Sigmoid colon (tissue), 3 donors: ENCODE results near the gene CRYBA1.

Experiments used
- POLR2A ChIP-seq, 2 donors: fragments of 450-650 bp; IDR thresholded peaks; one replicate each; pipeline ENCODE4 v1.6.1; 2016; ENCODE audit warnings: antibody characterized with exemption in 2 of 2, mild to moderate bottlenecking in 2 of 2, moderate library complexity in 2 of 2
- TF ChIP-seq, protein P1 (sequence below), 4 experiments: fragments of 450-650 bp in 3 of 4; fragments of 200-600 bp in 1 of 4; IDR thresholded peaks; one replicate each; pipeline ENCODE4 v1.5.1; 2016 to 2019; ENCODE audit warnings: antibody characterized with exemption in 4 of 4, mild to moderate bottlenecking in 3 of 4, moderate library complexity in 2 of 4

DNA sequence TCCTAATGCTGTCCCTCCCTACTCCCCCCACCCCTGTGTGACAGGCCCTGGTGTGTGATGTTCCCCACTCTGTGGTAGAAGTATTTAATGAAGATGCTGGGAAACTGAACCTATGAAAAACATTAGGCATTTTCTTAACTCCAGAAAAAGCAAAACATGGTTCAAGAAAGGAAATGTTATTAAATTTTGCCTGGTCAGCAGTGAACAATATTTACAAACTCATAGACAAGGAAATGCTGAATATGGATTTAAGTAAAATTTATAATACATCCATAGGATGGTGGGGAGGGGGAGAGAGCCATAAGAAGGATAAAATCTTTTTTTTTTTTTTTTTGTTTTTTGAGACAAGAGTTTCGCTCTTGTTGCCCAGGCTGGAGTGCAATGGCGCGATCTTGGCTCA is 10.8 kb upstream of the CRYBA1 start:
- no peak for TF ChIP-seq POLR2A (IDR thresholded peaks at IDR 0.05)
- TF ChIP-seq, protein P1, sequence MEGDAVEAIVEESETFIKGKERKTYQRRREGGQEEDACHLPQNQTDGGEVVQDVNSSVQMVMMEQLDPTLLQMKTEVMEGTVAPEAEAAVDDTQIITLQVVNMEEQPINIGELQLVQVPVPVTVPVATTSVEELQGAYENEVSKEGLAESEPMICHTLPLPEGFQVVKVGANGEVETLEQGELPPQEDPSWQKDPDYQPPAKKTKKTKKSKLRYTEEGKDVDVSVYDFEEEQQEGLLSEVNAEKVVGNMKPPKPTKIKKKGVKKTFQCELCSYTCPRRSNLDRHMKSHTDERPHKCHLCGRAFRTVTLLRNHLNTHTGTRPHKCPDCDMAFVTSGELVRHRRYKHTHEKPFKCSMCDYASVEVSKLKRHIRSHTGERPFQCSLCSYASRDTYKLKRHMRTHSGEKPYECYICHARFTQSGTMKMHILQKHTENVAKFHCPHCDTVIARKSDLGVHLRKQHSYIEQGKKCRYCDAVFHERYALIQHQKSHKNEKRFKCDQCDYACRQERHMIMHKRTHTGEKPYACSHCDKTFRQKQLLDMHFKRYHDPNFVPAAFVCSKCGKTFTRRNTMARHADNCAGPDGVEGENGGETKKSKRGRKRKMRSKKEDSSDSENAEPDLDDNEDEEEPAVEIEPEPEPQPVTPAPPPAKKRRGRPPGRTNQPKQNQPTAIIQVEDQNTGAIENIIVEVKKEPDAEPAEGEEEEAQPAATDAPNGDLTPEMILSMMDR (IDR thresholded peaks at IDR 0.05) = no peak
